NCI-H2227 treated with DMSO at 0.1 percent for 48 hours (cell line): ENCODE results near the gene KCNQ1.

Source experiments
- DNase-seq: peaks from one replicate; lab custom pipeline; 2025; lab: John Stamatoyannopoulos, UW

The KCNQ1 gene

DNA sequence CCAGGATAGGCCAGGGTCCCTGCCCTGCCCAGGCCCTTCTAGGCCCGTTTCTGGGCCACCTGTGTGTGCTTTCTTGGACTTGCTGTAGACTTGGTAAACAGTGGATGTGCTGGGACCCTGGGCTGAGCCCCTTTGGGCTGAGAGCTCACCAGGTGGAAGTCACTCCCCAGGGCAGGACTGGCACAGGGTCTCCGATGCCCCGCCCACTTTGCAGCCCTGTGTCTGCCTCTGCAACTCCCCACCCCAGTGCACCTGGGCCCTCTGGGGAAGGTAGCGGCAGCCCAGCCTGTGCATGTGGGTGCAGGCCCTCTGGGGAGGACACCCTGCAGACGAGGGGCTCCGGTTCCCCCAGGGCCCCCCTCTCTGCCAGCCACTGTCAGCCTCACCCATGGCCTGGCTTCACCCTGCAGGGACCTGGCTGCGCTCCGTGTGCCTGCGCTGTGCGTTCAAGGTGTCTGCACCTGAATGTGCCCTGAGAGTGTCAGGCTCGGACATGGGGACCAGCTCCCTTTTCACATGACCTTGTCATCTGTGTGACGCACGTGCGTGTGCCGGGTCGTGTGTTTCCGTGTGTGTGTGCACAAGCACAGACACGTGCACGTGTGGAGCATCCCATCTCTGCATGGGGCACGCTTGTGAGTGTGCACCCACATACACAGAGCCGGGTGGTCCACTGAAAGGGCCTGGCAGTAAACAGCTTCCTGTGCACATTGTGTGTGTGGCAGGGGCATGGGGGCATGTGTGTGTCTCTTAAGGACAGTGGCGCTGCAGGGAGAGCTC, 136.5 kb downstream of the KCNQ1 start:
- DNase-seq = no peak

DNA sequence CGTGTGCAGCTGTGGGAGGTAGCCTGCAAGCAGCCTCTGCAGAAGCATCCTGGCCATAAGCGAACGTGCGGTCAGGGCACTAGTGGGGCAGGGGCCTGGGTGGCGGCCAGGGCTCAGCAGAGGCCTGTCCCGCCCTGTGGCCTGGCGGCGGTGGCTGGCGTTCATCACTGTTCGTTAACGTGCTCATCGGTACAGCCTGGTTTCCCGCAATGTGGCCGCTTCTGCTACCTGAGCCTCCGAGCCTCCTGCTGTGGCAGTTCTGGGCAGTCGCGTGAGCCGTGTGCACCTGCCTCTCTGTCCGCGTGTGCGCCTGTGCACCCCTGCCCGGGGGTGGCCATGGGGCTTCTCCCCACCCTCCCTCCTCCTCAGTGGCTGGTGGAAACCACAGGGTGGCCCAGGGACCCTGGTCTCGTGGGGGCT, 137.1 kb downstream of the KCNQ1 start:
- DNase-seq = no peak

- DNase-seq = no peak
Observed at GRCh38 chr11:2582351-2582945, 137.6 kb downstream of the KCNQ1 start.

- DNase-seq = no peak
Observed at GRCh38 chr11:2582946-2583604, 138.3 kb downstream of the KCNQ1 start.

- no peak for DNase-seq
Observed at GRCh38 chr11:2583605-2583958, 138.8 kb downstream of the KCNQ1 start.

DNA sequence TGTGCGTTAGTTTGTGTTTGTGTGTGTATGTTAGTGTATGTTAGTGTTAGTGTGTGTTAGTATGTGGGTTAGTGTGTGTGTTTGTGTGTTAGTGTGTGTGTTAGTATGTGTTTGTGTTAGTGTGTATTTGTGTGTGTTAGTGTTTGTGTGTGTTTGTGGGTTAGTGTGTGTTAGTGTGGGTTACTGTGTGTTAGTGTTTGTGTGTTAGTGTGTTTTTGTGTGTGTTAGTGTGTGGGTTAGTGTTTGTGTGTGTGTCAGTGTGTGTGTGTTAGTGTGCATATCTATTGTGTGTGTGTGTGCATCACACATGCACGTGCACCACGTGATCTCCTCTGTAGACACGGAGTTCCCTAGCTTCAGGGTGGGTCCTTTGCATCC, 139.6 kb downstream of the KCNQ1 start:
- DNase-seq = no peak

- DNase-seq = no peak
Observed at GRCh38 chr11:2584812-2585565, 140.2 kb downstream of the KCNQ1 start.

- DNase-seq = no peak
Observed at GRCh38 chr11:2585566-2586086, 140.8 kb downstream of the KCNQ1 start.

DNA sequence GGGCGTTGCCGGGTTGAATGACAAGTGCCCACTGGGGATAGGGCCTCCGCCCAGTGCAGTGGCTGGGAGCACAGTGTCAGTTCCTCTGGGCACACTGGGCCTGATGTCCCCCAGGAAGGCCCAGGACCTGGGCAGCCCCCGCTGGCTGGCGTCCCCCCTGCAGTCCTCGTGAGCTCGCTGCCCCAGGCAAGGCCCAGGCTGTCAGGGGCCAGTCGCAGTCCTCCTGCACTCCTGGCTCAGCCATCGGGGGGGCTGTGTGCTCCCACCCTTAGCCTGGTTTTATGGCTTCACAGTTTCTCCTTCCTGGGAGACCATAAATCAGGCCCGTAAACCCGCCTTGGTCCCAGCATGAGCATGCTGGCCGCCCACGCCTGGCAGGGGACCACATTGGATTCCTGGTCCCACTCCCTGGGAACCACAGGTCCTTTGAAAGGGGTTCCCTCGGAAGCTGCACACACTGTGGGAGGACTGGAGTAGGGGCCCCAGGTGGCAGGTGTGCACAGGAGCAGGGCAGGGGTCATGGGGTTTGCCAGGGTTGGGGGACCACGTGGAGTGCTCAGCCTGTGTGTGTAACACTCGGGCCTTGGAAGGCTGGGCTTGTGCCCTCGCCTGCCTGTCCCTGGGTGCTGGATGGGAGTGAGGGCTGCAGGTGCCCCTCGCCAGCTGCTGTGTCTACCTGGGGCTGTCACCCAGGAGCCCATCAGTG, 141.4 kb downstream of the KCNQ1 start:
- DNase-seq = no peak

GRCh38 chr11:2586793-2587131, 142.0 kb downstream of the KCNQ1 start:
- no peak for DNase-seq

GRCh38 chr11:2587132-2587930, 142.5 kb downstream of the KCNQ1 start:
- no peak for DNase-seq

- no peak for DNase-seq
Observed at GRCh38 chr11:2587976-2588748, 143.4 kb downstream of the KCNQ1 start.

DNA sequence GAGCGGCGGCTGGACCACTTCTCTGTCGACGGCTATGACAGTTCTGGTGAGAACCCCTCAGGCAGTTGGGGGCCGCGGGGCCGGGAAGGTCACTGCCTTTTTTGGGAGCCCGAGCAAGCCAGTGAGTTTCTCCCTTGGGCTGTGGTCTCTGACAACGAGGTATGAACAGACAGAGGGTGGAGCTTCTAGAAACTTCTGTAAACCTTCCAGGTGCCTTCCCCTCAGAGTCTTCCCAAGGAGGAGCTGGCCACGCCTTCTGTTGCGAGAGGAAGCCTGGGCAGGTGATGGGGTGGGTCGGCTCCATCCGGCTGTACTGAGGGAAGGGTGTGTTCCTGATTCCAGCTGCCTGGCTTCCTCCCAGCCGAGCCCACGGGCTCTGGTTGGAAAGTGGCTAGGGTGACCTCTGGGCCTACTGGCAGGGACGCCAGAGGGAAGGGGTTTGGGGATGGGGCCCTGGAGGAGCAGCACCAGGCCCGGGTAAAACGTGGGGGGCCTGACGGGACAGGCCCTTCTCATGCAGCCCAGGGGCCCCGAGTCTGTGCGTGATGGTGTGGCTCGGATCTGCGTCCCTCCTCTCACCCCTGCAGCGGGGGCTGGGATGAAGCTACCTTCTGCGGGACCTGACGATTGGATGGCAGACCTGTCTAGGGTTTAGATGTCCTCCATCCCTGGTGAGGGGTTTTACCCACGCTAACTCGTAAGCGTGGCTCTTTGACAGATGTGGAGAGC, 144.2 kb downstream of the KCNQ1 start:
- no peak for DNase-seq

- DNase-seq = no peak
Observed at GRCh38 chr11:2589538-2589934, 144.7 kb downstream of the KCNQ1 start.

DNA sequence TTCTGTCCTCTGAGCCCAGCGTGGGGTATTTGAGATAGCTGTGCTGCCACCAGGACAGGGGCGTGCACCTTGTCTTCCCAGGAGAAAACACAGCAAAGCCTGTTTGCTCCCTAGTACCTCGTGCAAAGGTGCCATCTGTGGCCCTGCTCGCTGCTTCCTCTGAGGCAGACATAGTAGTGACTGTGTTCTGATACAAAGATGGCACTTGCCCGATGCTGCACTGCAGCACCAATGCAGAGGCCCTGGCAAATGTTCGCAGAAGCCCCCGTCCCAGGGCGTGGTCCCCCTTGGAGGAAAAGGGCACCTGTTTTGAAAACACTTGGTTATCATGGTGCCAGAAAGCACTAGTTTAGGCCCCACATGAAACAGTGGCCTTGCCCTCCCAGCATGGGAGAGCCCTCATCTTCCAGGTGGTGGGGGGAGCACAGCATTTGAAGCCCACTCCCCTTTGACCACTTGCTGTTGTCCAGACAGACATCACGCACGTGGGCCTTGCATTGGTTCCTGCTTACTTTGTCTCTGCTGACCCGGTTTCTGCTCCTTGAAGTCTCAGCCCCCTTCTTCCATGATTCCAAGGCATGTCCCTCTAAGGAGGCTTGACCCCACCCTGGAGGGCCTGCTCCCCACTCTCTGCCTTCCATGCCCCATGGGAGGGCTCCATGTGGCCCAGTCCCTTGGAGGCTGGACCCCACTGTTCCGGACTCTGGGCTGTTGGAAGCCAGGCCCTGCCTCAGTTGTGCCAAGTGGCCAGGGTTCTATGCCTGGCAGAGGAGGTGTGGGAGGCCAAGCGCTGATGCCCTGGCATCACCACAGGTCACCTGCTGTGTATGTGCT, 145.5 kb downstream of the KCNQ1 start:
- DNase-seq = no peak

DNA sequence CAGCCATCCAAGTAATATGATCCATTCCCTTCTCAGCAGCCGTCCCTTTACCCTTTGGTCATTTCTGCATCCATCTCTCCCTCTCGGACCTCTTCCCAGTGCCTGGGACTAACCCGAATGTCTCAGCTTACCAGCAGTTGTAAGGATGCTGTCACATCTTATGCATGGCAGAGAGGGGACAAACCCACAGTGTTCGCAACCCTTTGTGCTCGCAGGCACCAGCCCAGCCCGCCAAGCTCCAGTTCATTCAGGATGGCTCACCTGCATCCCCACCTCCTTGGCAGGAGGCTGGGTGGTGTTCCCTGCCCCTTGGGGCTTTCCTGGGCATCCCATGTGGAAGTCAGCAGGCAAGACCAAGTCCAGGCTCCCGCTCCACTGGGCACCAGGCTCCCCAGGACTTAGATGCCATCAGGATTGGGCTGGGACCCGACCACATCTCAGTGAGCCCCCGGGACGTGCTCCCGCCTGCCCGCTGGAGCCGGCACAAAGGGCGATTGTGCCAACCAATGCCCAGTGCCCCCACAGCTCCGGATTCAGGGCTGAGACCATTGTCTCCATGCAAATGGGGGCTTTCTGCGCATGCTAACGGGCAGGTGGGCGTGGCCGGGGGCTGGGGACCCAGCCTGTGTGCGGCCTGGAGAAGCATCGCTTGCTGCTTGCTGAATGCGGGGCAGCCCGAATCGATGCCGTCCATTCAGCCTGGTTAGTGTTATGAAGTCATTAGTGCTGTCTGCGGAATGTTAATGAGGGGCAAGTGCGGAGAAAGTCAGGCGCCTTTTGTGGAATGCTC, 146.4 kb downstream of the KCNQ1 start:
- DNase-seq = no peak

GRCh38 chr11:2591805-2592204, 147.0 kb downstream of the KCNQ1 start:
- DNase-seq = no peak
